Calu3 (cell line): ENCODE measurements around the gene ZNF580. TPM values are rescaled to one million over a fixed set of nuclear protein-coding genes. Genes with fewer than 3 reads are reported as not detected.

Experiments
- BruUV-seq: library from RNA; stranded (reverse); fragments of 400-500 nt; replicated peaks from 2 replicates; lab custom pipeline; 2021; lab: Mats Ljungman, UMichigan
- CTCF ChIA-PET: fragments of 300-600 bp; sonication (Branson Sonifier 250); formaldehyde crosslinking; loops from one replicate; lab custom pipeline; 2022; ENCODE audit warnings: antibody characterized with exemption; lab: Charles Lee
- DNase-seq: peaks from one replicate; pipeline ENCODE4 v3.0.0; 2022
- H3K27ac Mint-ChIP-seq: one replicate; pipeline ENCODE4 v1.8.0; 2022; ENCODE audit warnings: mixed read lengths; ENCODE audit not compliant: unreplicated experiment
- H3K27me3 Mint-ChIP-seq: one replicate; pipeline ENCODE4 v1.8.0; 2022; ENCODE audit warnings: mixed read lengths; ENCODE audit not compliant: unreplicated experiment
- H3K36me3 Mint-ChIP-seq: one replicate; pipeline ENCODE4 v1.8.0; 2022; ENCODE audit warnings: mild to moderate bottlenecking, moderate library complexity, mixed read lengths; ENCODE audit not compliant: insufficient read depth, unreplicated experiment
- H3K4me1 Mint-ChIP-seq: one replicate; pipeline ENCODE4 v1.8.0; 2022; ENCODE audit warnings: mild to moderate bottlenecking, low read depth, mixed read lengths; ENCODE audit not compliant: unreplicated experiment
- H3K4me3 Mint-ChIP-seq: one replicate; pipeline ENCODE4 v1.8.0; 2022; ENCODE audit warnings: mild to moderate bottlenecking, low read depth, moderate library complexity, mixed read lengths; ENCODE audit not compliant: unreplicated experiment
- H3K9me3 Mint-ChIP-seq: one replicate; pipeline ENCODE4 v1.8.0; 2022; ENCODE audit warnings: low read depth, mixed read lengths; ENCODE audit not compliant: unreplicated experiment
- intact Hi-C: fragments of 100-400 bp; cut with micrococcal nuclease; formaldehyde crosslinking; loops from one replicate; pipeline ENCODE4 v1.10.0; 2022; ENCODE audit not compliant: unreplicated experiment
- total RNA-seq: library from RNA; stranded (reverse); gene quantifications from 2 replicates; pipeline ENCODE4 v1.2.3, GENCODE V29; 2022
- TF ChIP-seq, protein P1 (sequence below): fragments of 200-600 bp; IDR thresholded peaks from one replicate; pipeline ENCODE4 v1.8.0; 2022; ENCODE audit warnings: antibody characterized with exemption; ENCODE audit not compliant: unreplicated experiment

Gene ZNF580
- total RNA-seq, 1 experiment from 2014 or later: 35.6 TPM

DNA sequence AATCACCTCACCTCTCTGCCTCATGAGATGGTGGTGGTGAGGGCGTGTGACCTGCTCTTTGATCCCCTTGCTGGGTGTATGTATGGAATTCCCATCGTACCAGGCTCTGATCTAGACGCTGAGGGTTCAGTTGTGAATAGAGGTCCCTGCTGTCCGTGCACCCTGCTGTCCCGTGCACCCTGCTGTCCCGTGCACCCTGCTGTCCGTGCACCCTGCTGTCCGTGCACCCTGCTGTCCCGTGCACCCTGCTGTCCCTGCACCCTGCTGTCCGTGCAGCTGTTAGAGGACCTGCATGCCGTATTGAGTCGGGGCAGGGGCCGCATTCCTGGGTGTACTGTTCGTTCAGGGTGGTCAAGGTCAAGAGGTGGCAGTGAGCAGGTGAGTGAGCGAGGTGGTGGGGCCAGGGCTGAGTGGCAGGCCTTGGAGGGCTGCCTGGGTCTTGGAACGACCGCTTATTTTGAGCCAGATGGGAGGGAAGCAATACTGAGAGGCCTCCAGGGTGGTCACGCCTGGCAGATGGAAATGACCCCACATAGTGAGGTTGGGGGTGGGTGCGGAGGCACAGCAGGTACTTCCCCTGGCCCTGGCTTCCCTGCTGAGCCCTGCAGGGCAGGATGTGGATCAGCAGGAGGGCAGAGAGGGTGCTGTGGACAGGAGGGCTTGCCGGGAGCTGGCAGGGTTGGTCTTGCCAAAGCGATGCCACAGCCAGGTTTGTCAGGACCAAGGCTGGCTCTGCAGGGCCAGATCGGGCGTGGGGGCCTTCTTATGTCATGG lies 29.7 kb downstream of the ZNF580 start:
- no peak for DNase-seq
- Mint-ChIP-seq H3K9me3 (no peaks in the 10 kb centered on the region), H3K4me3 (peak overlapping the region; percentile 8), H3K36me3 (peaks cover 93% of the 10 kb centered on the region), H3K27ac (no peak overlapping the region), H3K4me1 (peaks cover 60% of the 10 kb centered on the region), H3K27me3 (no peaks in the 10 kb centered on the region)
- no TSS peak for BruUV-seq
- TF ChIP-seq, protein P1, sequence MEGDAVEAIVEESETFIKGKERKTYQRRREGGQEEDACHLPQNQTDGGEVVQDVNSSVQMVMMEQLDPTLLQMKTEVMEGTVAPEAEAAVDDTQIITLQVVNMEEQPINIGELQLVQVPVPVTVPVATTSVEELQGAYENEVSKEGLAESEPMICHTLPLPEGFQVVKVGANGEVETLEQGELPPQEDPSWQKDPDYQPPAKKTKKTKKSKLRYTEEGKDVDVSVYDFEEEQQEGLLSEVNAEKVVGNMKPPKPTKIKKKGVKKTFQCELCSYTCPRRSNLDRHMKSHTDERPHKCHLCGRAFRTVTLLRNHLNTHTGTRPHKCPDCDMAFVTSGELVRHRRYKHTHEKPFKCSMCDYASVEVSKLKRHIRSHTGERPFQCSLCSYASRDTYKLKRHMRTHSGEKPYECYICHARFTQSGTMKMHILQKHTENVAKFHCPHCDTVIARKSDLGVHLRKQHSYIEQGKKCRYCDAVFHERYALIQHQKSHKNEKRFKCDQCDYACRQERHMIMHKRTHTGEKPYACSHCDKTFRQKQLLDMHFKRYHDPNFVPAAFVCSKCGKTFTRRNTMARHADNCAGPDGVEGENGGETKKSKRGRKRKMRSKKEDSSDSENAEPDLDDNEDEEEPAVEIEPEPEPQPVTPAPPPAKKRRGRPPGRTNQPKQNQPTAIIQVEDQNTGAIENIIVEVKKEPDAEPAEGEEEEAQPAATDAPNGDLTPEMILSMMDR: no peak
- CTCF ChIA-PET: interaction anchor here (1.5 kb wide), 1 partner anchor 38 kb away, joined by 9 read pairs; no protein-coding TSS in a partner anchor
- intact Hi-C loops: no loop called here

DNA sequence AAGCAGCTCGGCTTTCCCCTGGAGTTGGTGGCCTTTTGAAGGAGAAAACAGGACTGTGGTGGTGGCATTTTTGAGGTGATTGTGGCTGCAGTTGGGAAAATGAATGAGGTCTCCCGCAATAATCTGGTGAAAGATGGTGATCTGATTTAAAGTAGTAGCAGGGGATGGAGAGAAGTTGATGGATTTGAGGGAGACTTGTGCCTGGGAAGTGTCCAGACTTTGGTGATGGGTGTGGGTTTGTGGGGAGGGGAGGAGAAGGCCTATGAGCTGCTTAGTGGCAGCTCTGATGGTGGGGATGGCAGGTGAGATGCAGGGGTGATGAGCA lies 30.2 kb downstream of the ZNF580 start:
- Mint-ChIP-seq H3K9me3 (no peaks in the 10 kb centered on the region), H3K27ac (no peak overlapping the region), H3K36me3 (peaks cover 93% of the 10 kb centered on the region), H3K4me3 (peak overlapping the region; percentile 10), H3K27me3 (no peaks in the 10 kb centered on the region), H3K4me1 (peaks cover 60% of the 10 kb centered on the region)
- TF ChIP-seq, protein P1: no peak
- DNase-seq: no peak
- intact Hi-C loops: no loop called here
- no TSS peak for BruUV-seq
- CTCF ChIA-PET: interaction anchor here (1.0 to 1.5 kb wide), 6 partner anchors 13 to 662 kb away, joined by 3 to 15 read pairs (median 6); partner anchors contain the start of gene U2AF2

DNA sequence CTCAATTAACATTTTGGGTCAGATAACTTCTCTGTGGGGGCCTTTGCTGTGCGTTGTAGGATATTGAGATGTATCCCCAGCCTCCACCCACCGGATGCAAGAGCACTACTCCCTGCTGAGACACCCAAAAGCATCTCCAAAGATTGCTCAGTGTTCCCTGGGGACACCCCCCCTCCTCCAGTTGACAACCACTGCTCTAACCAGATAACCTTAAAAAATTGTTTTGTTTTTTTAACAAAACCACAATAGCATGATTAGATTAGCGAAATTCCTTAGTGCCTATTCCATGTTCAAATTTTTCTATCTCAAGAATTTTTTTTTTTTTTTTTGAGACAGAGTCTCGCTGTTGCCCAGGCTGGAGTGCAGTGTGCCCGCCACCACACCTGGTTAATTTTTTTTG lies 31.6 kb downstream of the ZNF580 start:
- Mint-ChIP-seq H3K4me1 (peaks cover 63% of the 10 kb centered on the region), H3K36me3 (peaks cover 87% of the 10 kb centered on the region), H3K9me3 (no peaks in the 10 kb centered on the region), H3K4me3 (no peak overlapping the region), H3K27me3 (no peaks in the 10 kb centered on the region), H3K27ac (no peak overlapping the region)
- TF ChIP-seq, protein P1: no peak
- CTCF ChIA-PET: interaction anchor here (1.5 kb wide), 2 partner anchors 12 to 40 kb away, joined by 5 to 9 read pairs; no protein-coding TSS in a partner anchor
- no TSS peak for BruUV-seq
- no peak for DNase-seq
- intact Hi-C loops: loop anchor here (2.0 kb wide), 1 partner anchor 16 kb away; no protein-coding TSS in a partner anchor

DNA sequence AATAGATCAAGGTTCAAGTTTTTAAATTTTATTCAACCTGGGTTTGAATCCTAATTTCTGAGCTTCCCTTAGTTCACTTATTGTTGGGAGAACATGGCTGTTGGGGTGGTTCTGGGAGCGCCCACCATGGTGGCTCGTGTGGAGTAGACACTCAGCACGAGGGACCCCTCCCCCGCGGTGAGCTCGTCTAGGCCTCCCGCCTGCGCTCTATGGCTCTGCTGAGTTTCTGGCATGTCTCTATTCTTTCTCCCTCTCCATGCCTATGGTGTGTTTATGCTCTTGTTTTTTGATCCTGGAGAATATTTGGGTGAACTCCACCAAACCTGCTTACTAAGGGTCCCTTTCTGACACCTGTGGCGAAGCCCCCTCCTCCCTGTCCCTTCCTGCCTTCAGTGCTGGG lies 32.7 kb downstream of the ZNF580 start:
- Mint-ChIP-seq H3K27ac (peak overlapping the region; percentile 24), H3K27me3 (no peaks in the 10 kb centered on the region), H3K9me3 (no peaks in the 10 kb centered on the region), H3K36me3 (peaks cover 80% of the 10 kb centered on the region), H3K4me3 (no peak overlapping the region), H3K4me1 (peaks cover 60% of the 10 kb centered on the region)
- intact Hi-C loops: loop anchor here (2.0 kb wide), 1 partner anchor 17 kb away; no protein-coding TSS in a partner anchor
- no peak for DNase-seq
- no TSS peak for BruUV-seq
- CTCF ChIA-PET: no interaction called here
- TF ChIP-seq, protein P1: no peak
